Measurements from ENCODE around the gene ZSCAN21. TPM values are rescaled to one million over a fixed set of nuclear protein-coding genes. Genes with fewer than 3 reads are reported as not detected.
A peak's percentile ranks its signal among the peaks of the same experiment; 100 is the strongest.

The ZSCAN21 gene
- total RNA-seq, 2 experiments from 2014 or later = 6.3 to 6.9 TPM

GRCh38 chr7:100079024-100079560 lies 29.5 kb downstream of the ZSCAN21 start:
- ChIA-PET CTCF (interaction anchor here (1.1 to 1.3 kb wide), 2 partner anchors 20 to 85 kb away, joined by 3 read pairs; no protein-coding TSS in a partner anchor), POLR2A (interaction anchor here (1.0 to 1.1 kb wide), 3 partner anchors 12 to 81 kb away, joined by 3 read pairs; partner anchors contain the start of genes AP4M1 and MCM7)
- intact Hi-C loops (cut with micrococcal nuclease) = no loop called here
- TF ChIP-seq, protein P1, sequence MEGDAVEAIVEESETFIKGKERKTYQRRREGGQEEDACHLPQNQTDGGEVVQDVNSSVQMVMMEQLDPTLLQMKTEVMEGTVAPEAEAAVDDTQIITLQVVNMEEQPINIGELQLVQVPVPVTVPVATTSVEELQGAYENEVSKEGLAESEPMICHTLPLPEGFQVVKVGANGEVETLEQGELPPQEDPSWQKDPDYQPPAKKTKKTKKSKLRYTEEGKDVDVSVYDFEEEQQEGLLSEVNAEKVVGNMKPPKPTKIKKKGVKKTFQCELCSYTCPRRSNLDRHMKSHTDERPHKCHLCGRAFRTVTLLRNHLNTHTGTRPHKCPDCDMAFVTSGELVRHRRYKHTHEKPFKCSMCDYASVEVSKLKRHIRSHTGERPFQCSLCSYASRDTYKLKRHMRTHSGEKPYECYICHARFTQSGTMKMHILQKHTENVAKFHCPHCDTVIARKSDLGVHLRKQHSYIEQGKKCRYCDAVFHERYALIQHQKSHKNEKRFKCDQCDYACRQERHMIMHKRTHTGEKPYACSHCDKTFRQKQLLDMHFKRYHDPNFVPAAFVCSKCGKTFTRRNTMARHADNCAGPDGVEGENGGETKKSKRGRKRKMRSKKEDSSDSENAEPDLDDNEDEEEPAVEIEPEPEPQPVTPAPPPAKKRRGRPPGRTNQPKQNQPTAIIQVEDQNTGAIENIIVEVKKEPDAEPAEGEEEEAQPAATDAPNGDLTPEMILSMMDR (IDR thresholded peaks at IDR 0.05) = no peak
- H3K4me1 Mint-ChIP-seq (ENCODE audit: low read depth) = peaks cover 21% of the 10 kb centered on the region
- no peak overlapping the region for H3K27ac Mint-ChIP-seq
- H3K9me3 Mint-ChIP-seq = no peaks in the 10 kb centered on the region
- no peak for DNase-seq
- peaks cover 41% of the 10 kb centered on the region for H3K36me3 Mint-ChIP-seq (ENCODE audit: low read depth)
- H3K4me3 Mint-ChIP-seq = peak overlapping the region; percentile 6
- no peak for ATAC-seq
- no peaks in the 10 kb centered on the region for H3K27me3 Mint-ChIP-seq

DNA sequence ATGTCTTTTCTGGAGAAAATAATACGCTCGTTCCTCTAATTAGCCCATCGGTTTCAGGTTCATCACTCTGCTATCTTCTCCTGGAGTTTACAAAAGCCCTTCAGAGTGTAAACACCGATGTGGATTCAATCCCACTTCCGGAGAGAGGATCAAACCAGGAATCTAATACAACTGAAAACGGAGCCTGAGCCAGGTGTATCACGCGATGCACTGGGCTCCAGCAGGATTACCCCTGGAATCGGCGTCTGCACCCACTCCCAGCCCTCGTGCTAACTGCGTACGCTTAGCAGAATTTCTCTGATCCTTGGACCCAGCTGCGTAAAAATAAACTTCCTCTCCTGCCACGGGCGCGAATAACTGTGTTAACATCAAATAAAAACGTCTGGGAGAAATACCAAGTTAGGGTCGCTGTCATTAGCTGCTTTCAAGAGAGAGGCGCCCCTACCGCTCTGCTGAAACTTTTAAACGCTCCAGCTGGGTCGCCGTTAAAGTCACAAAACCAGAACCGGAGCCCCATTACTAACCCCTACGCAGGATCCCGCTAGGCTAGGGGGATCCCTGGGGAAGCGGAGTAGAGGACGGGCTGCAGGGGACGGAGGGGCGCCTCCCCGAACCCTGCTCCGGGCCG lies 31.4 kb downstream of the ZSCAN21 start:
- POLR2A ChIA-PET = interaction anchor here (0.6 to 2.9 kb wide), 6 partner anchors 9 to 162 kb away, joined by 3 to 25 read pairs (median 4); partner anchors contain the start of genes MCM7 and TRIM4
- ATAC-seq = no peak
- CTCF ChIA-PET = interaction anchor here (0.8 to 1.1 kb wide), 4 partner anchors 10 to 69 kb away, joined by 3 read pairs; no protein-coding TSS in a partner anchor
- Mint-ChIP-seq H3K27ac (peak overlapping the region; percentile 87), H3K9me3 (no peaks in the 10 kb centered on the region), H3K27me3 (no peaks in the 10 kb centered on the region), H3K4me3 (peak overlapping the region; percentile 87), H3K36me3 (ENCODE audit: low read depth) (peaks cover 22% of the 10 kb centered on the region), H3K4me1 (ENCODE audit: low read depth) (peaks cover 21% of the 10 kb centered on the region)
- intact Hi-C loops (cut with micrococcal nuclease) = loop anchor here (5.0 to 10.0 kb wide), 2 partner anchors 89 to 166 kb away; partner anchors contain the start of gene TRIM4
- peak; percentile 22 for DNase-seq
- TF ChIP-seq, protein P1 (IDR thresholded peaks at IDR 0.05) = no peak

DNA sequence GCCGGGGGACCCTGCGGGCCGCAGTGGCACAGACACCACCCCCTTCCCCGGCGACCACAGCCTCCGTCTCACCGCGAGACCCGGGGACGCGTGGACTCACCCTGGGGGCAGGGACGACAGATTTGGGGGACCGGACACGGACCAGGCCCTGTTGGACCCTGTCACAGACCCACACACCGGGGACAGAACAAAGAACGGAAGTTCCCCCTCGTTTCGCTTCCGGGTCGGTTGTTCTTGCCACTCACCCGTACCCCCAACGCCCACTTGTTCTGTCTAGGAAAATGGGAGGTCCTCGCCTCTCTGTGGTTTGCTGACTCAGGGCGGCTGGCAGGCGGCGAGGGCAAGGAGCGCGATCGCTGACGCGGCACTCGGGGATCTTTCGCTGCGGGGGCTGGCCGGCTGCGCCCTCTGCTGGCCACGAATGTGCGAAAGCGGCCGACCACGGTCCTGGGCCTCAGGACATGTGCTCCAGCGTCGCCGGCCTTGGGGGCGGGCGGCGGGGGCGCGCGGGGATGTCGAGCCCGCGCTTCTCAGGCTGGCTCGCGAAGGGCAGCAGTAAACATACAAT lies 32.0 kb downstream of the ZSCAN21 start, which contains the start of gene ZNF3:
Gene ZNF3 (minus strand): TSS at position 189 of the 568 bp plus-strand sequence. CDS start 4,366 bp downstream, outside the sequence.
- intact Hi-C loops (cut with micrococcal nuclease) = loop anchor here (5.0 to 10.0 kb wide), 2 partner anchors 89 to 167 kb away; partner anchors contain the start of gene TRIM4
- TF ChIP-seq, protein P1 (IDR thresholded peaks at IDR 0.05) = peak; percentile 96
- Mint-ChIP-seq H3K27ac (peak within 1 kb of the TSS; percentile 87), H3K4me1 (ENCODE audit: low read depth) (peaks cover 21% of the 10 kb centered on the region), H3K36me3 (ENCODE audit: low read depth) (peaks cover 19% of the 10 kb centered on the region), H3K4me3 (peak within 1 kb of the TSS; percentile 87), H3K27me3 (no peaks in the 10 kb centered on the region), H3K9me3 (no peaks in the 10 kb centered on the region)
- CTCF ChIA-PET = interaction anchor here (0.7 to 1.2 kb wide), 9 partner anchors 10 to 168 kb away, joined by 3 to 7 read pairs (median 3); partner anchors contain the start of genes AP4M1 and MCM7
- DNase-seq = peak; percentile 99
- peak; percentile 83 for ATAC-seq
- POLR2A ChIA-PET = interaction anchor here (0.6 to 3.1 kb wide), 11 partner anchors 10 to 348 kb away, joined by 3 to 25 read pairs (median 3); partner anchors contain the start of genes MCM7 and MEPCE

- CTCF ChIA-PET = interaction anchor here (0.8 to 1.2 kb wide), 6 partner anchors 11 to 169 kb away, joined by 3 to 4 read pairs (median 3); partner anchors contain the start of genes TRIM4 and ZSCAN21
- Mint-ChIP-seq H3K27ac (peak overlapping the region; percentile 11), H3K27me3 (no peaks in the 10 kb centered on the region), H3K4me1 (ENCODE audit: low read depth) (peaks cover 22% of the 10 kb centered on the region), H3K4me3 (peak overlapping the region; percentile 87), H3K9me3 (no peaks in the 10 kb centered on the region), H3K36me3 (ENCODE audit: low read depth) (peaks cover 13% of the 10 kb centered on the region)
- DNase-seq (no peak), ATAC-seq (peak; percentile 0)
- POLR2A ChIA-PET = interaction anchor here (0.6 to 3.1 kb wide), 10 partner anchors 9 to 801 kb away, joined by 3 to 25 read pairs (median 5); partner anchors contain the start of gene MCM7
- intact Hi-C loops (cut with micrococcal nuclease) = loop anchor here (5.0 to 10.0 kb wide), 2 partner anchors 91 to 168 kb away; partner anchors contain the start of gene TRIM4
- TF ChIP-seq, protein P1 (IDR thresholded peaks at IDR 0.05) = no peak
Observed at GRCh38 chr7:100082978-100083377, 33.4 kb downstream of the ZSCAN21 start.
